GM23248 (cell line): ENCODE results near the gene RSBN1L.

Experiments
- EZH2 ChIP-seq: fragments of 200-600 bp; sonication (generic); IDR thresholded peaks from 2 replicates; pipeline ENCODE4 v1.6.1; 2018; ENCODE audit warnings: antibody characterized with exemption, mild to moderate bottlenecking; ENCODE audit not compliant: insufficient read depth, poor library complexity, severe bottlenecking
- EZH2phosphoT487 ChIP-seq: fragments of 200-600 bp; sonication (generic); IDR thresholded peaks from 2 replicates; pipeline ENCODE4 v1.6.1; 2018; ENCODE audit warnings: antibody characterized with exemption, moderate library complexity, mild to moderate bottlenecking, low read depth; ENCODE audit not compliant: insufficient read depth

GRCh38 chr7:77702513-77702912, 6.3 kb downstream of the RSBN1L start:
- TF ChIP-seq EZH2phosphoT487 (no peak), EZH2 (no peak)
